ENCODE results near the gene CAMP.

CAMP gene

DNA sequence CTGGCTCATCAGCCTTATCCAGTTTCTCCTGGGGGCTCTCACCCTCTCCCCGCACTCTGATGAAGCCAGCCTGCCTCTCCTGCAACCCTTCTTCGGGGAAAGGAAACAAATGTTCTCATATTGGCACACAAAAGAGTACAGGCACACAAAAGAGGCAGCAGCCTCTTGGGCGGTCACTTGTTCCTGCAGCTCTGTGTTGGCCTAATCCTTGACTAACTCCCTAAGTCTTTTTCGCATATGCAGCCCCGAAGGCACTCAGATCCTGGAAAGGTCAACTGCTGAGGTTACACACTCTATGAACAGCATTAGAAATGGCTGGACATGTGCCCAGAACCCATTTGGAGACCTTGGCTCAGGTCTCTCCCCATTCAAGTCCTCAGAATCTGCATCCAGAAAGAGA, 7.4 kb upstream of the CAMP start:
- Histone ChIP-seq H3K4me3 (replicated peaks; ENCODE audit: insufficient read depth, low read length) (no peak overlapping the region), H3K27me3 (ENCODE audit: insufficient read depth, poor library complexity, severe bottlenecking) (no peaks in the 10 kb centered on the region), H3K27ac (replicated peaks) (no peak overlapping the region)
- DNase-seq (ENCODE audit: low read depth in 1 of 2, low spot score in 1 of 2) = no peak
- TF ChIP-seq, protein P1, sequence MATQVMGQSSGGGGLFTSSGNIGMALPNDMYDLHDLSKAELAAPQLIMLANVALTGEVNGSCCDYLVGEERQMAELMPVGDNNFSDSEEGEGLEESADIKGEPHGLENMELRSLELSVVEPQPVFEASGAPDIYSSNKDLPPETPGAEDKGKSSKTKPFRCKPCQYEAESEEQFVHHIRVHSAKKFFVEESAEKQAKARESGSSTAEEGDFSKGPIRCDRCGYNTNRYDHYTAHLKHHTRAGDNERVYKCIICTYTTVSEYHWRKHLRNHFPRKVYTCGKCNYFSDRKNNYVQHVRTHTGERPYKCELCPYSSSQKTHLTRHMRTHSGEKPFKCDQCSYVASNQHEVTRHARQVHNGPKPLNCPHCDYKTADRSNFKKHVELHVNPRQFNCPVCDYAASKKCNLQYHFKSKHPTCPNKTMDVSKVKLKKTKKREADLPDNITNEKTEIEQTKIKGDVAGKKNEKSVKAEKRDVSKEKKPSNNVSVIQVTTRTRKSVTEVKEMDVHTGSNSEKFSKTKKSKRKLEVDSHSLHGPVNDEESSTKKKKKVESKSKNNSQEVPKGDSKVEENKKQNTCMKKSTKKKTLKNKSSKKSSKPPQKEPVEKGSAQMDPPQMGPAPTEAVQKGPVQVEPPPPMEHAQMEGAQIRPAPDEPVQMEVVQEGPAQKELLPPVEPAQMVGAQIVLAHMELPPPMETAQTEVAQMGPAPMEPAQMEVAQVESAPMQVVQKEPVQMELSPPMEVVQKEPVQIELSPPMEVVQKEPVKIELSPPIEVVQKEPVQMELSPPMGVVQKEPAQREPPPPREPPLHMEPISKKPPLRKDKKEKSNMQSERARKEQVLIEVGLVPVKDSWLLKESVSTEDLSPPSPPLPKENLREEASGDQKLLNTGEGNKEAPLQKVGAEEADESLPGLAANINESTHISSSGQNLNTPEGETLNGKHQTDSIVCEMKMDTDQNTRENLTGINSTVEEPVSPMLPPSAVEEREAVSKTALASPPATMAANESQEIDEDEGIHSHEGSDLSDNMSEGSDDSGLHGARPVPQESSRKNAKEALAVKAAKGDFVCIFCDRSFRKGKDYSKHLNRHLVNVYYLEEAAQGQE (IDR thresholded peaks at IDR 0.05; ENCODE audit: insufficient replicate concordance, low read depth) = no peak
- TF ChIP-seq POLR2AphosphoS5 (IDR thresholded peaks at IDR 0.05; ENCODE audit: low read depth) (no peak), SPI1 (IDR thresholded peaks at IDR 0.05; ENCODE audit: borderline replicate concordance, low read depth) (no peak), GABPA (IDR thresholded peaks at IDR 0.05; ENCODE audit: low read depth) (no peak)
- TF ChIP-seq, protein P2, sequence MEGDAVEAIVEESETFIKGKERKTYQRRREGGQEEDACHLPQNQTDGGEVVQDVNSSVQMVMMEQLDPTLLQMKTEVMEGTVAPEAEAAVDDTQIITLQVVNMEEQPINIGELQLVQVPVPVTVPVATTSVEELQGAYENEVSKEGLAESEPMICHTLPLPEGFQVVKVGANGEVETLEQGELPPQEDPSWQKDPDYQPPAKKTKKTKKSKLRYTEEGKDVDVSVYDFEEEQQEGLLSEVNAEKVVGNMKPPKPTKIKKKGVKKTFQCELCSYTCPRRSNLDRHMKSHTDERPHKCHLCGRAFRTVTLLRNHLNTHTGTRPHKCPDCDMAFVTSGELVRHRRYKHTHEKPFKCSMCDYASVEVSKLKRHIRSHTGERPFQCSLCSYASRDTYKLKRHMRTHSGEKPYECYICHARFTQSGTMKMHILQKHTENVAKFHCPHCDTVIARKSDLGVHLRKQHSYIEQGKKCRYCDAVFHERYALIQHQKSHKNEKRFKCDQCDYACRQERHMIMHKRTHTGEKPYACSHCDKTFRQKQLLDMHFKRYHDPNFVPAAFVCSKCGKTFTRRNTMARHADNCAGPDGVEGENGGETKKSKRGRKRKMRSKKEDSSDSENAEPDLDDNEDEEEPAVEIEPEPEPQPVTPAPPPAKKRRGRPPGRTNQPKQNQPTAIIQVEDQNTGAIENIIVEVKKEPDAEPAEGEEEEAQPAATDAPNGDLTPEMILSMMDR (IDR thresholded peaks at IDR 0.05; ENCODE audit: insufficient read depth, low read length) = no peak

DNA sequence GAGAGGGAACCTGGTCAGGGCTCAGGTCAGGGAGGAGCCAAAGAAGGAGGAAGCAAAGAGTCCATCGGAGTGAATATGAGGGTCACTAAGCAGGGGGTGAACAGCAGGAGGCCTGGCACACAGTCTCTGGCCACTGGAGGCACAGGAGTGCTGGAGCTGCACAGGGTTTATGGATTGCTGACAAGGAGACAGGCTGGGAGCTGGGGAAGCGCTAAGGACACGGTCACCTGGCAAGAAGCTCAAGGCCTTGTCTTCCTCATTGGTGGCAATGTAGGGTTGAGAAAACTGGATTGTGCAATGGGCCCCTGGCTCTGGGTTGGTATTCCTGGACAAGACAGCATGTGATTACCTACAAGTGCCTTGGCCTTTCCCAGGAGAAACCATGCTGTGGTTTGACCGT, 5.8 kb upstream of the CAMP start:
- peak; percentile 58 to 59 for DNase-seq (ENCODE audit: low read depth in 1 of 2, low spot score in 1 of 2)
- no peak overlapping the region for H3K4me3 ChIP-seq (replicated peaks; ENCODE audit: insufficient read depth, low read length)
- TF ChIP-seq, protein P1 (IDR thresholded peaks at IDR 0.05; ENCODE audit: insufficient replicate concordance, low read depth) = no peak
- TF ChIP-seq POLR2AphosphoS5 (IDR thresholded peaks at IDR 0.05; ENCODE audit: low read depth) (no peak), GABPA (IDR thresholded peaks at IDR 0.05; ENCODE audit: low read depth) (no peak), SPI1 (IDR thresholded peaks at IDR 0.05; ENCODE audit: borderline replicate concordance, low read depth) (no peak)
- TF ChIP-seq, protein P2 (IDR thresholded peaks at IDR 0.05; ENCODE audit: insufficient read depth, low read length) = no peak
- no peaks in the 10 kb centered on the region for H3K27me3 ChIP-seq (ENCODE audit: insufficient read depth, poor library complexity, severe bottlenecking)
- no peak overlapping the region; the same call in 1 of the 2 replicates for H3K27ac ChIP-seq (replicated peaks)

DNA sequence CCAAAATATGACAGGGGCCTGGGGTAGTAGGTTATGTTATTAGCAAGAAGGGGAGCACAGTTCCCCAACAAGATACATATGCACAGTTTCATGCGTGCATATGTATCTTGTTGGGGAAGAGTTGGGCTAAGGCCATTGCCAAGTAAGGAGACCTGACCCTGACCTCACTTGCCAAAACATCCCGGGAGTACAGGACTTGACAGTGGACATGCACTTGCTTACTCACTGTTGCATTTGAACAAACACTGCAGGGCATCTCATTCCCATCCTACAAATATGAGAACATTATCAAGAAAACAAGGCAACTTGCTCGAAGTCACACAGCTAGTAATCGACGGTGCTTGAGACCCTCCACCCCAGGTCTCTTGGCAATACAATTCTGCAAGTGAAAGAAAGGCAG, 4.8 kb upstream of the CAMP start:
- no peaks in the 10 kb centered on the region for H3K27me3 ChIP-seq (ENCODE audit: insufficient read depth, poor library complexity, severe bottlenecking)
- DNase-seq (ENCODE audit: low read depth in 1 of 2, low spot score in 1 of 2) = no peak
- no peak for TF ChIP-seq SPI1 (IDR thresholded peaks at IDR 0.05; ENCODE audit: borderline replicate concordance, low read depth)
- TF ChIP-seq, protein P1 (IDR thresholded peaks at IDR 0.05; ENCODE audit: insufficient replicate concordance, low read depth) = no peak
- TF ChIP-seq POLR2AphosphoS5 (IDR thresholded peaks at IDR 0.05; ENCODE audit: low read depth) = no peak
- TF ChIP-seq, protein P2 (IDR thresholded peaks at IDR 0.05; ENCODE audit: insufficient read depth, low read length) = no peak
- TF ChIP-seq GABPA (IDR thresholded peaks at IDR 0.05; ENCODE audit: low read depth) = no peak
- no peak overlapping the region for H3K4me3 ChIP-seq (replicated peaks; ENCODE audit: insufficient read depth, low read length)
- H3K27ac ChIP-seq (replicated peaks) = no peak overlapping the region

Data from HL-60 (cell line).